SHP77 treated with DMSO at 0.1 percent for 48 hours (cell line): ENCODE data around the gene LRBA.
"Not testable (repeated sequence)": the region's sequence is repeated elsewhere in the genome, so short reads cannot be mapped to it uniquely, and the experiment has no call there.

Experiments used
- DNase-seq: peaks from one replicate; lab custom pipeline; 2025; lab: John Stamatoyannopoulos, UW

LRBA gene

DNA sequence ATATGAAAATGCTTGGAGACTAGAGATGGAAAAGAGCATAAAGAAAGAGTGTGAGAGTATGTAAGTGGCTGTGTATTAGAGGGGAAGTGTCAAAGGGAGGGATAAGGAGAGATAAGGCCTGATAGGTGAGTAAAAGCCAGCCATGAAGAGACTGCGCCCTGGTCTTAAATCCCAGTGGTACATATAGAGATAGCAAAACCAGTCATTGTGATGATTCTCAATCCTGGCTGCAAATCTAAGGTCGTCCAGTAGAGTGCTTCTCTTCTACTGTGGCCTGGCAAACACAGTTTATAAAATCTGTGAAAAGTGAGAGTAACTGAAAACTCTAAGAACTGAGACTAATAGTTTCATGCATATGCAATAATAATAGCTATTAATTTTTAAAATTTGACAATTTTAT, 346.3 kb downstream of the LRBA start:
- no peak for DNase-seq

DNA sequence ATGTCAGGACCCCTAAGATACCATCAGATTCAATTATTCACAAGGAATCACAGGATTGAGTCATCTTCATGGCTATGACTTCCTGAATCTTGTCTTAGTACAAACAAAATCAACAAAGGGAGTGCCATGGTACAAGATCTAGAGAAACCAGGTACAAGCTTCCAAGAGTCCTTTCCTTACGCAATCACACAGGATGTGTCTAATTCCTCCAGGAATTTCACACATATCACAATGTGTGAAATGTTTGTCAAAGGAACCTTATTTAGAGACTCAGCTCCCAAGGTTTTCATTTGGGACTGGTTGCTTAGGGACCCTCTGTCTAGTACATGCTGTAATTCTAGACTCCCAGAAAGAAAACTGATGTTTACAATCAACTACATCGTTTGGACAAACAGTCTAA, 350.1 kb downstream of the LRBA start:
- DNase-seq: no peak

- no peak for DNase-seq
Observed at GRCh38 chr4:150662686-150663085, 352.4 kb downstream of the LRBA start.

GRCh38 chr4:150661551-150661950, 353.5 kb downstream of the LRBA start:
- not testable (repeated sequence) for DNase-seq

GRCh38 chr4:150658258-150658657, 356.8 kb downstream of the LRBA start:
- not testable (repeated sequence) for DNase-seq

GRCh38 chr4:150656891-150657290, 358.2 kb downstream of the LRBA start:
- DNase-seq: no peak

DNA sequence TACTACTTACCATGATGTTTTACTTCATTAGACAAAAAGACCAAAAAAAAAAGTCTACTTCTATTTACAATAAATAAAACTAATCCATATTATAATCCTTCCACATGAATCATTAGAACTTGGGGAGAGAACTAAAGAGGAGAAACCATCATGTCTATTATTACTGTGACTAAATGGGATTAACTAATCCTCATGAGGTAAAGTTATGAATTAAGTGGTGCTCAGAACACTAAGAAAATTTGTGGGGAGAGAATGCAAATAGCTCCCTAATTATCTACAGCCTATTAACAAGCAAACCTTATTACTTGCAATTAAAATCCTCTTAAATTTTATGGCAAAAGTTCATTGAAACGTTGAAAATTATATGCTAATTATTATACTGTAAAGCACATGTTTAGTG, 364.3 kb downstream of the LRBA start:
- no peak for DNase-seq

DNA sequence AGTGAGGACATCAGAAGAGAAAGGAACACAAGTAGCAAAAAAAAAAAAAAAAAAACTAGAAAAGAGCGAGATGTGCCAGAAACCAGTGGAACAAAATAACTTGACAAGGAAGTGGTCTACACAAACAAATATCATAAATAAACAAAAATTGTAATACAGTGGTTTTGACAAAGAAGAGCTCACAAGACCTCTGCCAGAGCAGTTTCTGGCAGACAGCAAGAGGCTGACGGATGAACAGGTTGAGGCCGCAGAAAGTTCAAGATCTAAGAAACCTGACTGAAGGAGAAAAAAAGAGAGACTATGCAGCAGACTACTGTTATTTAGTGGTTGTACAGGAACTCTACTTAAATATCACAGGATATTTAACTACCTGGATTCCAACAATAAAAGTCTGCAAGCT, 367.0 kb downstream of the LRBA start:
- no peak for DNase-seq

GRCh38 chr4:150647008-150647407, 368.1 kb downstream of the LRBA start:
- no peak for DNase-seq

DNA sequence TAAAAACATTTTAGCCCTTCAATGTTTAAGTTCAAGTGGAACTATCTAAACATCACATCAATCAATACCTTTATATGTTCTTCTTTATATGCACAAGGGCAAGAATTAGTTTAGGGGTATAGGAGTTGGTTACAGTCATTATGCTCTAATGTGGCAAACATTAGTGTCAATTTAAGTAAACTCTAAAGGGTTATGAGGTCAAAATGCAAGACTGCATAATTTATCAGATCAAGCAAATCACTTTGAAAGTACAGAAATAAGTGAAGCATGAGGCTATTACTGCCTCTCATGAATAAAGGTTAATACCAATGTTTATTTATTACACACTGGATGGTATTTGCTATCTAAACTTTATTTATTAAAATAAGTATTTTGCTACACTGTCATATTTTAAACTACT, 373.5 kb downstream of the LRBA start:
- no peak for DNase-seq

GRCh38 chr4:150632639-150633038, 382.4 kb downstream of the LRBA start:
- no peak for DNase-seq

DNA sequence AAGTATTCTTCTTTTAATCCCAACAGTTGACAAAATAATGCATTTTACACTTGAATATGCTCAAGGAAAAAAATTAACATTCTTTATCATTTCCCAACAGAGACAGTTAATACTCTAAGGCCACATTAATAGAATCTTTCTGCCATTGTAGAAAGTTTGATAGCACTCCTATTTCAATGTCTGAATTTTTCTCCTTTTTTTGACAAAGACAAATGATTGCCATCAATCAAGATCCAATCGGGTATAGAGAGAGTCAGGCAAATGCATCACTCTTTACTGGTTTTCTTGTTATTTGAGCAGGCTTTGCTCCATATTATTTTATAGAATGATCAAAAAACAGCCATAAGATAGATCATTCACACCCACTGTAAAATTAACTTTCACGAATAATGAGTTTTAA, 387.0 kb downstream of the LRBA start:
- DNase-seq: no peak

DNA sequence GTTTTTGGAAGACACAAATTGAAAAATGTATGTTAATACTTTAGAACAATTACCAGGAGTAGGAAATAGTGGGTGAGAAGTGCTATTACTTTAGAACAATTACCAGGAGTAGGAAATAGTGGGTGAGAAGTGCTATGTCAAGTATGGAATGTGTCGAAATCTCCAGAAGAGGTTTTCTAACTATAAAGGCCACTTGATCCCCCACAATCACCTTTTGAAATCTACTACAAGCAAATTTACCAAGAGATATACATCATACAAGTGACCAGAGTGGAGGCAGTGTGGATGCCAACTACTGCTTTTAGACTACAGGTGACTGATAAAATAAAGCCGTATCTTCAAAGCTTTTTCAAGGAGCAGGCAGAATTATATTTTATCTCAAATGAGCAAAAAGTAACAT, 390.1 kb downstream of the LRBA start:
- DNase-seq: no peak

GRCh38 chr4:150624055-150624454, 391.0 kb downstream of the LRBA start:
- no peak for DNase-seq

DNA sequence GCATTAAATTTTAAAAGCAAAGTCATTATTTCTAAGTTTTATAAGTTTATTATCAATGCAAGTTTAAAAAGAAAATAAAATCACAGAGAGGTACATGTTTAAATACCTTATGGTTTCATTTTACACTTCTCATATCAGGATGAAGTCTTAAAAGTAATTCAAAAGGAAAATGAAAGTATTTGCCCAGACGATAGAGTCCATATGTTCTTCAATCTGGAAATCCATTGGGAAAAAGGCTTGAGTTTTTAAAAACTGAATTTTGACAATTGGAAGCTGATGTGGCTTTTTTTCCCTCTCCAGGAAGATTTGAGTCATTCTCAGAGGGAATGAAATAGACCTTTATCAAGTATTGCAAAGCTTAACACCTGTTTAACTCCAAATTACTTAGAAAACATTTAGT, 396.0 kb downstream of the LRBA start:
- DNase-seq: no peak

GRCh38 chr4:150609131-150609530, 406.0 kb downstream of the LRBA start:
- DNase-seq: no peak

DNA sequence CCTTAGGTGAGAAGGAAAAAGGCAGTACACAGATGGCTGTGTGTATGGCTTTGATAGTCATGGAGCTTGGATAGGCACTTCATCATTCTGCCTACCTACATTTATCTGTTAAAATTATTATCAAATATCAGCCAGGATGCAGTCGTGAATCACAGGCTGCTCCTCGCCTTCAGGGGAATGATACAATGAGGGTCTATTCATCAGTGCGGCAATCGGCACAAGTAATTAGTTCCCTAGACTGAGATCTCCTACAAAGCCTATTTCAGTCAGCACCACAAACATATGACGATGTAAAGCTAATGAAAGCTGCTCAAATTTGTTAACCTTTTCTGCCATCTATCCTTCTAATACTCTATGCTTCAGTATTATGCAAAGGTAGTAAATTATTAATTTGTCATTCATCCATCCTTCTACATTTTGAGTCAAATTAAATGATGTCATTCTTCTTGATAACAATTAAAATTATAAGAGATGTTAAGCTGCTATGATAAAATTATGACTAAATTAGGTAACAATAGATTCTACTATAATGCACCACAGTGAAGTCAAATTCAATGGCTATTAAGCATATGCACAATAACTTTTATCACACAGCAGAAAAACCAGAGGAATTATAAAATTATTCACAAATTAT, 414.2 kb downstream of the LRBA start:
- DNase-seq: no peak

GRCh38 chr4:150599547-150599946, 415.5 kb downstream of the LRBA start:
- DNase-seq: no peak

GRCh38 chr4:150598909-150599308, 416.2 kb downstream of the LRBA start:
- DNase-seq: no peak

GRCh38 chr4:150593996-150594395, 421.1 kb downstream of the LRBA start:
- DNase-seq: no peak

DNA sequence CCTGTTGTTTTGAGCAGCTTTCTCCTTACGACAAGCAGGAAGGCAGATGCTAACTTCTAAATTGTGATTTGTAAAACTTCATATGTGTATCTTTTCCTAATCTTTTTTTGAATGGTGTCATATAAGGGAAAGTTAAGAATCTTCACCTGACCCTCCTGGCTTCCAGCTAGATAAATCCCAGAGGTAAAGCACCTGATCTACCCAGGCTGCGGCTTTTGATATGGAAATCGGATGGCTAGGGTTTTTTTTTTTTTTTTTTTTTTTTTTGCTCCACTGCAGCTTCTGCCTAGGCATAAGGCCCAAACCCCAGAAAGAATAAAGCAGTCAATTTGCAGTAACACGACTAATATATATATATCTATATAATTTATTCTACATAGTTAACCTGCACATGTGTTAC, 423.2 kb downstream of the LRBA start:
- DNase-seq: no peak

DNA sequence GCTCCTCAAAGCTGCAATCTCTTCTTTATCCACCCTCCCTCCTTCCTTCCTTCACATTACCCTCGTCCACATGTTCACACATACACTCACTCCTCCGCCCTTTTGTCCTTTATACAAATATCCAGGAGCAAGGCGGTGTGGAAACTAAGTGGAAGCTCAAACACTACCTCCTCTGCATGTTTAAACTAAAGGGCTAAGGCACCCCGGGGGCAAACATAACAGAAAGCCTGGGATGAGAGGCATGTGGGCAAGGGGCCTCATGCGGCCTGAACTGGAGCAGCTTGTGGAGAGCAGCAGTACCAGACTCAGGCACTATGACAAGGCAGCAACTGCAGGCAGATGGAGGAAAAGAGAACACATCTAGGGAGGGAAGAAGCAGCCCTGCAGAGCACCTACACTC, 423.7 kb downstream of the LRBA start:
- DNase-seq: no peak

GRCh38 chr4:150590631-150591030, 424.5 kb downstream of the LRBA start:
- no peak for DNase-seq

DNA sequence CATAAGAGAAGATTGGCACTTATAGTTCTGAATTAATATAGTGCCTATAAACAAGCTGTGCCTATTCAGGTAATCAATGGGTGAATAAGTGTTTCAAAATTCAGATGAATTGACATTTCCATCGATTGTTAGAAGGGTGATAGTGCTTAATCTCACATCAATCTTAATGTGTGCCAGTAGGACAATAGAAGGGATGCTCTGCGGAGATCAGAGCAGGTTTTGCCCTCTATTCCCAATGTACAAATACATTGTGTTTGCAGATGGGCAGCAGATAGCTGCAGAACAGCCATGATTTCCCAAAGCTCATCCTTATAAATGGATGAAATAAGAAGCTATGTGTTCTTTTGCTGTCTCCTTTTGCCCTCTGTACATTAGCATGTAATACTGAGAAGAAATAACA, 425.9 kb downstream of the LRBA start:
- no peak for DNase-seq

DNA sequence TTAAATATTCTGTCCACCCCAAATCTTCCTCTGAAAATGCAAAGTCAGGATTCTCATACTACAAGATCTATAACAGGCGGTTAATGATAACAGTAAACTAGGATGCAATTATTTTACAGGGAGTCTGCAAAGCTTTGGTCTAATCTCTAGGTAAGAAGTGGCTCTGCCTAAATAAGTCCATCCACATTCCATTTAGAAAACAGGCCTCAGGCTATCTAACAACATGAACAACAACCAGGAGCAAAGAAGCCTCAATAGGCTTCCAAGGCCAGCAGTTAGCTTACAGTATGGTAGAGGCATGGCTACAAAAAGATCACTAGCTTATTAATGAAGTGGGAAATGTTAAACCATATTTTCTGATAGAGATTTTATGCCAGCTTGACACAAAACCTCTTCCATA, 426.8 kb downstream of the LRBA start:
- no peak for DNase-seq
